ENCODE measurements around the gene AMER2. TPM values are rescaled to one million over a fixed set of nuclear protein-coding genes. Genes with fewer than 3 reads are reported as not detected.

The AMER2 gene
- total RNA-seq, 2 donors from 2014 or later: not detected

DNA sequence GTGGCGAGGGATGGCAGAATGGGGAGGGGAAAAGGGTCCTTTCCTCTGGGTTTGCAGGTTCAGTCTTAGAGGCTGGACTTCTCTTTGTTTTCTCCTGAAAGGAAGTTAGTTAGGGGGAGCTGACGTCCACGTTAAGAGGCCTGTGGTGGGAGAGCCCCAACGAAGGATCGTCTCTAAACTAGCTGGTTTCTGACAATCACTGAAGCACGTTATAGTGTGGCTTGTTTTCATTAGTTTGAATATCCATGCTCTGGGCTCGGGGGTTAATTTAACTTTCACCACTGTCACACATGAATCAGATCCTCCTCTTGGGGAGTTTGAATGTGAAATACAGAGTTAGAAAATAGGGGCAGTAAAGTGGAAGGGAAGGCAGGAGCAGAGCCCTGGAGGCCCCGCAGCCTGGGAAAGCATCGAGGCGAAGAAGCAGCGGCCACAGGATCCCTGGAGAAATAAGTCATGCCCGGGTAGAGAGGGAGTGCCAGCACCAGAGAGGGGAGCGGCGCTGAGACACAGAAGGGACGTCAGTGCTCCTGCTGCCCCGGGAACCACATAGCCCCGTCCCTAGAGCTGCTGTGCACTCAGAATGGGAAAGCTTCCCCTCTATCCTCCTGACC lies 31.1 kb upstream of the AMER2 start:
- H3K27me3 ChIP-seq: no peaks in the 10 kb centered on the region
- H3K4me1 ChIP-seq: no peaks in the 10 kb centered on the region

DNA sequence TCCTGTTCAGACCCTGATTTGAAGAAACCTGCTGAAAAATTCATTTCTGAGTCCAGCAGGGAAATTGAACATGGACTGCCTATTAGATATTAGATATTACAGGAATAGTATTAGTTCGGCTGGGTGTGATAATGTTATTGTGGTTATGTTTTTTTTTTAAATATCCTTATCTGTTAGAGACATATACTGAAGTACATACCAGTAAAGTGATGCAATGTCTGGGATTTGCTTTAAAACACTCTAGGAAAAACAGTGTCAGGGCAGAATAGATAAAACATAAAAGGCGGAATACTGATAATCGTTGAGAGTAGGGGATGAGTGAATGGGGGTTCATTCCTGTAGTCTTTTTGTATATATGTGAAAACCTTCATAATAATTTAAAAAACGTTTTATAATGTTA lies 28.7 kb upstream of the AMER2 start:
- no peaks in the 10 kb centered on the region for H3K4me1 ChIP-seq
- H3K27ac ChIP-seq: no peak overlapping the region
- H3K9me3 ChIP-seq: no peaks in the 10 kb centered on the region
- H3K4me3 ChIP-seq: no peak overlapping the region
- no peaks in the 10 kb centered on the region for H3K27me3 ChIP-seq
- DNase-seq (ENCODE audit: low spot score): no peak
- no peaks in the 10 kb centered on the region for H3K36me3 ChIP-seq
- TF ChIP-seq, protein P1, sequence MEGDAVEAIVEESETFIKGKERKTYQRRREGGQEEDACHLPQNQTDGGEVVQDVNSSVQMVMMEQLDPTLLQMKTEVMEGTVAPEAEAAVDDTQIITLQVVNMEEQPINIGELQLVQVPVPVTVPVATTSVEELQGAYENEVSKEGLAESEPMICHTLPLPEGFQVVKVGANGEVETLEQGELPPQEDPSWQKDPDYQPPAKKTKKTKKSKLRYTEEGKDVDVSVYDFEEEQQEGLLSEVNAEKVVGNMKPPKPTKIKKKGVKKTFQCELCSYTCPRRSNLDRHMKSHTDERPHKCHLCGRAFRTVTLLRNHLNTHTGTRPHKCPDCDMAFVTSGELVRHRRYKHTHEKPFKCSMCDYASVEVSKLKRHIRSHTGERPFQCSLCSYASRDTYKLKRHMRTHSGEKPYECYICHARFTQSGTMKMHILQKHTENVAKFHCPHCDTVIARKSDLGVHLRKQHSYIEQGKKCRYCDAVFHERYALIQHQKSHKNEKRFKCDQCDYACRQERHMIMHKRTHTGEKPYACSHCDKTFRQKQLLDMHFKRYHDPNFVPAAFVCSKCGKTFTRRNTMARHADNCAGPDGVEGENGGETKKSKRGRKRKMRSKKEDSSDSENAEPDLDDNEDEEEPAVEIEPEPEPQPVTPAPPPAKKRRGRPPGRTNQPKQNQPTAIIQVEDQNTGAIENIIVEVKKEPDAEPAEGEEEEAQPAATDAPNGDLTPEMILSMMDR (IDR thresholded peaks at IDR 0.05): no peak

More for the DNA sequence above, 31.1 kb upstream of the AMER2 start:
- Histone ChIP-seq H3K4me3 (no peak overlapping the region), H3K9me3 (no peaks in the 10 kb centered on the region), H3K36me3 (no peaks in the 10 kb centered on the region), H3K27ac (no peak overlapping the region)
- no peak for DNase-seq (ENCODE audit: low spot score)
- TF ChIP-seq, protein P1 (IDR thresholded peaks at IDR 0.05): no peak

DNA sequence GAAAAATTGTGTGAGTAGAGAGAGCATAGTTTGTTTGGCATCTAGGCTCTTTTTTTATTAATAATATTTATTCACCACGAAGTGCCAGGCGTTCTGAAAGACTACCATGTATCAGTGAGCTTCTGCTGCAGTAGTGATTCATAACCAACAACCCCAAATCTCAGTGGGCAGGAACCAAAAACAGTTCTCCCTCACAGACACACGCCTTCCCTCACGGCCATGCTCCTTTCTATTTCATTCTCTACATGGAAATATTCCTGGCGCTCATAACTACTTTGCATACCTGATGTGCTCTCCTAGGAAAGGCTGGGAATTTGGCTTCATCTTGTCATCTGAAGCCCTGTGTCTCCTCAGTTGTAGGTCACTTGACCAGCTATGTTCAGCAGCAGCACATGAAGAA lies 26.6 kb upstream of the AMER2 start:
- DNase-seq (ENCODE audit: low spot score): no peak
- H3K4me3 ChIP-seq: no peak overlapping the region
- H3K27ac ChIP-seq: no peak overlapping the region
- H3K9me3 ChIP-seq: peaks cover 0 to 4% of the 10 kb centered on the region in 2 donors
- no peaks in the 10 kb centered on the region for H3K4me1 ChIP-seq
- TF ChIP-seq, protein P1 (IDR thresholded peaks at IDR 0.05): no peak
- H3K27me3 ChIP-seq: no peaks in the 10 kb centered on the region
- H3K36me3 ChIP-seq: no peaks in the 10 kb centered on the region

DNA sequence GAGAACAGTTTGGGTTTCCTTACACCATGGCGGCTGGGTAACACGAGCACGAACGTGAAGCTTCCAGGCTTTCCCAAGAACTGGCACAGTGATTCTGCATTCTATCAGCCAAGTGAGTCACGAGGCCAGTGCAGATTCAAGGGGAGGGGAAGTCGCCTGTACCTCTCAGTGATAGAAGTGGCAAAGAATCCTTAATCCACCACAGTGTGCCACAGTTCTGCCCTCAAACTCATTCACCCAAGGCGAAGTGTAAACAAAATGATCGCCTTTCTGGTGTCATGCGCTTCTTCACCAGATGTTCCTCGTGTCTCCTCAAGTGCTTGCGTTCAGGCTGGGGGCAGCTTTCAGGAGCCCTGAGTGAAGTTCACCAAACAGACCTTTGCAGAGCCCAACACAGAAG lies 24.9 kb upstream of the AMER2 start:
- DNase-seq (ENCODE audit: low spot score): no peak
- no peak overlapping the region for H3K4me3 ChIP-seq
- TF ChIP-seq, protein P1 (IDR thresholded peaks at IDR 0.05): no peak
- no peaks in the 10 kb centered on the region for H3K4me1 ChIP-seq
- H3K27ac ChIP-seq: no peak overlapping the region
- peaks cover 0 to 4% of the 10 kb centered on the region in 2 donors for H3K9me3 ChIP-seq
- no peaks in the 10 kb centered on the region for H3K36me3 ChIP-seq
- no peaks in the 10 kb centered on the region for H3K27me3 ChIP-seq

DNA sequence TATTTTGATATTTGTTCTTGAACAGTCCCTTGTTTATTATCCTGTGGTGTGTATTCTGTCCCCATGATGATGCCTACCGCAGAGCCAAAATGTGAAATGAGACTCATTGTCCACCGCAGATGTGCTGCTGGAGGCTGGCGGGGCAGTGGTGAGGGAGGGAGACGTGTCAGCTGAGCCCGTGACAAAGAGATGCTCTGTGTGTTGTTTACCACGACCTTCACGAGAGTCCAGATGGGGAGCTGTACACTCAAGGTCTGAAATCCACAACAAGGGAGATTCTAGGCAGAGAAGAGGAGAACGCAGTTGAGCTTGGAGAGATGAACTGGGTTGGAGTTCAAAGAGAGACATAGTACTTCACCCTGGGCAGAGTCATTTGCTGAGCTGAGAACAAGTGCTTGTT lies 20.8 kb upstream of the AMER2 start:
- TF ChIP-seq, protein P1 (IDR thresholded peaks at IDR 0.05): no peak
- Histone ChIP-seq H3K27me3 (no peaks in the 10 kb centered on the region), H3K27ac (no peak overlapping the region), H3K36me3 (no peaks in the 10 kb centered on the region), H3K4me1 (no peaks in the 10 kb centered on the region), H3K9me3 (peaks cover 0 to 4% of the 10 kb centered on the region in 2 donors), H3K4me3 (no peak overlapping the region)
- DNase-seq (ENCODE audit: low spot score): no peak

DNA sequence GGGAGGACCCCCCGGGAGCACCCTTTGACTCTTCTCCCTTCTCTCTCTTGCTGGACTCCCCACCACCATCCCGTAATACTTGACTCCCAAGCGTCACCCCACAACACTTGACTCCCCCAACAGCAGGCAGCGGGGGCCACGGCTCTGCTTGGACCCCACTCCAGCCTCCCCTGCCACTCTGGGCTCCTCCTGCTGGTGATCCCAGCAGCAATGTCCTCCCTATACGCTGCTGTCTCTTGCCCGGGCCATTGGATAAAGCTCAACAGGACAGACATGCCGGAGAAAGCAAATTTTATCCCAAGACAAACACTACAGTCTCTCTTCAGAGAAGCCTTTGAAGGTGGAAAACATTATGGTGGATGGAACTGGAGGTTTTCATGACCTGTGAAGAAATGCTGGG lies 20.4 kb upstream of the AMER2 start:
- Histone ChIP-seq H3K36me3 (no peaks in the 10 kb centered on the region), H3K9me3 (peaks cover 0 to 4% of the 10 kb centered on the region in 2 donors), H3K27ac (no peak overlapping the region), H3K4me3 (no peak overlapping the region), H3K27me3 (no peaks in the 10 kb centered on the region), H3K4me1 (no peaks in the 10 kb centered on the region)
- TF ChIP-seq, protein P1 (IDR thresholded peaks at IDR 0.05): no peak
- no peak for DNase-seq (ENCODE audit: low spot score)

All from right atrium auricular region (tissue), 2 donors.